ENCODE data around the gene OR52M1.

Gene OR52M1, protein sequence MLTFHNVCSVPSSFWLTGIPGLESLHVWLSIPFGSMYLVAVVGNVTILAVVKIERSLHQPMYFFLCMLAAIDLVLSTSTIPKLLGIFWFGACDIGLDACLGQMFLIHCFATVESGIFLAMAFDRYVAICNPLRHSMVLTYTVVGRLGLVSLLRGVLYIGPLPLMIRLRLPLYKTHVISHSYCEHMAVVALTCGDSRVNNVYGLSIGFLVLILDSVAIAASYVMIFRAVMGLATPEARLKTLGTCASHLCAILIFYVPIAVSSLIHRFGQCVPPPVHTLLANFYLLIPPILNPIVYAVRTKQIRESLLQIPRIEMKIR

DNA sequence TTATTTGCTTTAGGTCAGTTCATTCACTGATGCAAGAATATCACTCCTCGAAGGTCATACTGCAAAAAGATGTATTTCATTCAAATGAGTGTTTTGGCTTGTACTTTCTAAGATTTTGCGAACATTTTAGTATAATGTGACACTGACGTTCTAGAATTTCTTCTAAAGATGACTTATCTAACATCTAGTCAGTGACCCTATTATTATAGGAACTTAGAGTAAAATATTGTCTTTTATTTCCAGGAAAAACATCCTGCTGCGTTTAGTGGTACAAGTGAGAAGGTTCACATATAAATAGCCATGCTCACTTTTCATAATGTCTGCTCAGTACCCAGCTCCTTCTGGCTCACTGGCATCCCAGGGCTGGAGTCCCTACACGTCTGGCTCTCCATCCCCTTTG is at the start of gene OR52M1:
OR52M1 (plus strand) TSS at position 301 of the 400 bp plus-strand sequence; CDS start at position 301, 0 bp downstream.
- Histone ChIP-seq H3K27me3 (peaks cover 0 to 7% of the 10 kb centered on the region in 2 donors), H3K27ac (no peak within 1 kb of the TSS), H3K9me3 (no peaks in the 10 kb centered on the region), H3K36me3 (no peaks in the 10 kb centered on the region), H3K4me3 (no peak within 1 kb of the TSS), H3K4me1 (no peaks in the 10 kb centered on the region)
- intact Hi-C loops (cut with DNase I; ENCODE audit: low total_unique reads): no loop called here
- TF ChIP-seq, protein P1, sequence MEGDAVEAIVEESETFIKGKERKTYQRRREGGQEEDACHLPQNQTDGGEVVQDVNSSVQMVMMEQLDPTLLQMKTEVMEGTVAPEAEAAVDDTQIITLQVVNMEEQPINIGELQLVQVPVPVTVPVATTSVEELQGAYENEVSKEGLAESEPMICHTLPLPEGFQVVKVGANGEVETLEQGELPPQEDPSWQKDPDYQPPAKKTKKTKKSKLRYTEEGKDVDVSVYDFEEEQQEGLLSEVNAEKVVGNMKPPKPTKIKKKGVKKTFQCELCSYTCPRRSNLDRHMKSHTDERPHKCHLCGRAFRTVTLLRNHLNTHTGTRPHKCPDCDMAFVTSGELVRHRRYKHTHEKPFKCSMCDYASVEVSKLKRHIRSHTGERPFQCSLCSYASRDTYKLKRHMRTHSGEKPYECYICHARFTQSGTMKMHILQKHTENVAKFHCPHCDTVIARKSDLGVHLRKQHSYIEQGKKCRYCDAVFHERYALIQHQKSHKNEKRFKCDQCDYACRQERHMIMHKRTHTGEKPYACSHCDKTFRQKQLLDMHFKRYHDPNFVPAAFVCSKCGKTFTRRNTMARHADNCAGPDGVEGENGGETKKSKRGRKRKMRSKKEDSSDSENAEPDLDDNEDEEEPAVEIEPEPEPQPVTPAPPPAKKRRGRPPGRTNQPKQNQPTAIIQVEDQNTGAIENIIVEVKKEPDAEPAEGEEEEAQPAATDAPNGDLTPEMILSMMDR (IDR thresholded peaks at IDR 0.05): no peak
- no peak for DNase-seq

DNA sequence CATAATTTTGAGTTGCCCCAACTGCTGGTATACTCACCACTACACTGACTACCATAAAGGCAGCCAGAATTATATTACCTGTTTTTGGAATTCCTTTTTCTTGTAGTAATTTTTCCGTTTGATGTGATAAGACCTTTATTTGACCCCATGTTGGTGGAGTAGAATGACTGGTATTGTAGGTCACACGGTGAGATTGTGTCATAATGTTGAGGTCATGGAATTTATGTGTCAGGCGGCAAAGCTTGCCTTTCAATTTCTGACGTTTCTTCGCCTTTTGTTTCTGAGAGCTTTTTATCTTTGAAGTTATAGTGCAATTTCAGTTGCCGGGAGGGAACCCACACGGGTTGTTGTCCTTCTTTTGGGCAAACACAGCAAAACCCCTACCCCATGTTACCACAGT is 49.5 kb upstream of the OR52M1 start:
- Histone ChIP-seq H3K36me3 (no peaks in the 10 kb centered on the region), H3K27me3 (peaks cover 0 to 12% of the 10 kb centered on the region in 2 donors), H3K4me3 (no peak overlapping the region), H3K4me1 (peaks cover 0 to 4% (median 2%) of the 10 kb centered on the region in 4 donors), H3K27ac (no peak overlapping the region), H3K9me3 (no peaks in the 10 kb centered on the region)
- TF ChIP-seq, protein P1 (IDR thresholded peaks at IDR 0.05): no peak
- intact Hi-C loops (cut with DNase I; ENCODE audit: low total_unique reads): no loop called here
- no peak for DNase-seq

DNA sequence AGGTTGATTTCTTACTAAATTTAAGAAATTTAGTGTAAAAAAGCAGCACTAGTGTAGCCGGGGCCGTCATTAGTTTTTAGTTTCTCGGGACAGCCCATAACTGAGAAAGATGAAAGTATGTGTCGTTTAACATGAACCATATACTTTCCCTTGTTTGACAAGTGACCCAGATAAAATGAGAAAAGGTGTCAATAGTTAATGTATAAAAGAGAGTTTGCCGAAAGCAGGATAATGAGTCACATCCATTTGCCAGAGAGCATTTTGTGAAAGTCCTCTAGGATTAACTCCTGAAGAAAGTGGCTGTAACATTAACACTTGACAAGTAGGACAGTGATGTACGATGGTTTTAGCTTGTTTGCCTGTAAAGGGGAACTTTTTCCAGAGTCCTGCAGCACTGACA is 49.0 kb upstream of the OR52M1 start:
- no peaks in the 10 kb centered on the region for H3K36me3 ChIP-seq
- no peaks in the 10 kb centered on the region for H3K9me3 ChIP-seq
- DNase-seq: no peak
- peaks cover 0 to 12% of the 10 kb centered on the region in 2 donors for H3K27me3 ChIP-seq
- H3K27ac ChIP-seq: no peak overlapping the region
- TF ChIP-seq, protein P1 (IDR thresholded peaks at IDR 0.05): no peak
- no peak overlapping the region for H3K4me3 ChIP-seq
- intact Hi-C loops (cut with DNase I; ENCODE audit: low total_unique reads): no loop called here
- peaks cover 0 to 4% (median 2%) of the 10 kb centered on the region in 4 donors for H3K4me1 ChIP-seq

DNA sequence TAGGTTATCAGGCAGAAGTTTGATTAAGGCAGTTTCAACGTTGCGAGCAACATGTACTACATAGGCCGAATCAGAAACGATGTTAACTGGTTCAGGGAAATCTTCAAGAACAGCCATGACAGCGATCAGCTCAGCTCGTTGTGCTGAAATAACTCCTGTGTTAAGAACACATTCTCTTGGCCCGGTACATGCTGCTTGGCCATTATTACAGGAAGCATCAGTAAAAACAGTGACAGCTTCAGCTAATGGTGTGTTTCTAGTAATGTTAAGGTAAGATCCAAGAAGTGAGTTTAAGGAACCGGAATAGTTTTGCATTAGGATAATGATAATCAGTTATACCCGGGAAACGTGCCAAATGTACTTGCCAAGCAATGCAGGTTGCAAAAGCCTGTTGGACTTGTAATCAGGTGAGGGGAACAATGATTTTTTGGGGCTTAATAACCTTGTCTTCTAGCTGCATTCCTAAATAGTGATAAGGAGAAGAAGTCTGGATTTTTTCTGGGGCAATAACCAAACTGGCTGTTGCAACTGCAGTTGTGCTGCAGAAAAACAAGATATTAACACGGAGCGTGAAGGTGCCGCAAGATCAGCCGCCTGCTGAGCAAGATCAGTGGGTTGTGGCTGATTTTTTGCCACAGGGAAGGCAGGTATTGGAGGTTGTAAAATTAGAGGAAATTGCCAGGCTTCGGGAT is 48.3 kb upstream of the OR52M1 start:
- H3K36me3 ChIP-seq: no peaks in the 10 kb centered on the region
- TF ChIP-seq, protein P1 (IDR thresholded peaks at IDR 0.05): no peak
- intact Hi-C loops (cut with DNase I; ENCODE audit: low total_unique reads): no loop called here
- DNase-seq: no peak
- H3K4me1 ChIP-seq: peaks cover 0 to 4% (median 2%) of the 10 kb centered on the region in 4 donors
- H3K9me3 ChIP-seq: no peaks in the 10 kb centered on the region
- H3K27ac ChIP-seq: no peak overlapping the region
- H3K4me3 ChIP-seq: no peak overlapping the region
- peaks cover 0 to 12% of the 10 kb centered on the region in 2 donors for H3K27me3 ChIP-seq

DNA sequence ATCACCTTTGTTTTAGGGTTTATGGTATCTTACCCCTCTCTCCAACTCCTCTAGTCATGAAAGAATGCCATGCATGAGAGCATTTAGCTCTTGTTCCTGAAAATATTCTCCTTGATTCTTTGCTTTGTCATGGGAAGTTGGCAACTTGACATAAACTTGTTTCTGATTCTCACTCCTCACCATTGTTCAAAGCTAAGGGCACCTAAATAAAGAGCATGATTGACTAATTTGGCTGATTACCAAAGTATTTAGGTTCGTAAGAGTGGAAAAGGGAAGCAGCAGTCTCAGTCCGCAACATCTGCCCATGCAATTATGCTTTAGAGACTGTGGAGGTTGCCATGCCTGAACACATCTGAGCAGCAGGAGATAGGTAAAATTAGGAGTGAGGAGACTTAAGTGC is 36.1 kb upstream of the OR52M1 start:
- H3K9me3 ChIP-seq: no peaks in the 10 kb centered on the region
- H3K36me3 ChIP-seq: no peaks in the 10 kb centered on the region
- peaks cover 0 to under 1% of the 10 kb centered on the region in 2 donors for H3K27me3 ChIP-seq
- H3K27ac ChIP-seq: no peak overlapping the region
- TF ChIP-seq, protein P1 (IDR thresholded peaks at IDR 0.05): no peak
- intact Hi-C loops (cut with DNase I; ENCODE audit: low total_unique reads): no loop called here
- DNase-seq: no peak
- no peaks in the 10 kb centered on the region for H3K4me1 ChIP-seq
- H3K4me3 ChIP-seq: no peak overlapping the region
